WTC11 (cell line): ENCODE results near the gene WDR46. TPM values are rescaled to one million over a fixed set of nuclear protein-coding genes. Genes with fewer than 3 reads are reported as not detected.
A peak's percentile ranks its signal among the peaks of the same experiment; 100 is the strongest.

ENCODE experiments used
- ATAC-seq: fragments of 200-7000 bp; cut with Tn5 transposase; 2 replicates; pipeline ENCODE4 v1.10.0; 2021; ENCODE audit warnings: mild to moderate bottlenecking, moderate library complexity
- CTCF ChIA-PET: fragments of 300-600 bp; sonication (Branson Sonifier 250); formaldehyde crosslinking; loops from one replicate; lab custom pipeline; 2021; ENCODE audit warnings: antibody characterized with exemption; lab: Charles Lee
- POLR2A ChIA-PET: fragments of 350-600 bp; sonication (Branson Sonifier 250); formaldehyde crosslinking; loops from one replicate; lab custom pipeline; 2021; ENCODE audit warnings: antibody characterized with exemption; lab: Charles Lee
- DNase-seq: peaks from one replicate; pipeline ENCODE4 v3.0.0; 2021; ENCODE audit warnings: low spot score
- H3K27ac Mint-ChIP-seq: 2 replicates; pipeline ENCODE4 v1.8.0; 2021; ENCODE audit warnings: mixed read lengths
- H3K27me3 Mint-ChIP-seq: 2 replicates; pipeline ENCODE4 v1.8.0; 2021; ENCODE audit warnings: low read depth, mild to moderate bottlenecking, moderate library complexity, mixed read lengths
- H3K36me3 Mint-ChIP-seq: 2 replicates; pipeline ENCODE4 v1.8.0; 2021; ENCODE audit warnings: mixed read lengths
- H3K4me1 Mint-ChIP-seq: 2 replicates; pipeline ENCODE4 v1.8.0; 2022; ENCODE audit warnings: mixed read lengths
- H3K4me3 Mint-ChIP-seq: 2 replicates; pipeline ENCODE4 v1.8.0; 2021; ENCODE audit warnings: mild to moderate bottlenecking, moderate library complexity, mixed read lengths
- H3K9me3 Mint-ChIP-seq: 2 replicates; pipeline ENCODE4 v1.8.0; 2021; ENCODE audit warnings: mixed read lengths
- ATF1 ChIP-seq: sonication (generic); formaldehyde crosslinking; IDR thresholded peaks from 2 replicates; pipeline ENCODE4 v1.8.1; 2023; ENCODE audit warnings: mild to moderate bottlenecking, moderate library complexity, missing genetic modification reagents
- FOXP1 ChIP-seq: sonication (generic); formaldehyde crosslinking; IDR thresholded peaks from 2 replicates; pipeline ENCODE4 v1.8.0; 2022; ENCODE audit warnings: missing genetic modification reagents, mild to moderate bottlenecking, moderate library complexity, borderline replicate concordance
- GRHL2 ChIP-seq: fragments of 250-450 bp; sonication (Bioruptor Pico); IDR thresholded peaks from 2 replicates; pipeline ENCODE4 v1.8.0; 2022; ENCODE audit warnings: mild to moderate bottlenecking, moderate library complexity; ENCODE audit not compliant: insufficient replicate concordance, severe bottlenecking
- KAT7 ChIP-seq: sonication (generic); formaldehyde crosslinking; IDR thresholded peaks from 2 replicates; pipeline ENCODE4 v1.8.1; 2023; ENCODE audit warnings: missing genetic modification reagents, mild to moderate bottlenecking, borderline replicate concordance
- NFYB ChIP-seq: sonication (generic); formaldehyde crosslinking; conservative IDR thresholded peaks from 2 replicates; pipeline ENCODE4 v1.8.0; 2022; ENCODE audit warnings: low read depth, missing genetic modification reagents
- NR1H2 ChIP-seq: sonication (generic); formaldehyde crosslinking; IDR thresholded peaks from 2 replicates; pipeline ENCODE4 v1.9.0; 2021; ENCODE audit warnings: mild to moderate bottlenecking, moderate library complexity, missing genetic modification reagents
- SOX15 ChIP-seq: fragments of 250-450 bp; sonication (Bioruptor Pico); IDR thresholded peaks from 2 replicates; pipeline ENCODE4 v1.9.0; 2021; ENCODE audit warnings: mild to moderate bottlenecking
- TEAD1 ChIP-seq: sonication (generic); formaldehyde crosslinking; IDR thresholded peaks from 2 replicates; pipeline ENCODE4 v1.8.0; 2022; ENCODE audit warnings: mild to moderate bottlenecking, missing genetic modification reagents
- ZNF219 ChIP-seq: sonication (generic); formaldehyde crosslinking; IDR thresholded peaks from 2 replicates; pipeline ENCODE4 v1.8.0; 2023; ENCODE audit warnings: missing genetic modification reagents, mild to moderate bottlenecking, borderline replicate concordance
- ZNF423 ChIP-seq: fragments of 250-450 bp; sonication (Bioruptor Pico); IDR thresholded peaks from 2 replicates; pipeline ENCODE4 v2.1.2; 2022; ENCODE audit warnings: mild to moderate bottlenecking, moderate library complexity
- ZNF671 ChIP-seq: fragments of 250-450 bp; sonication (Bioruptor Pico); IDR thresholded peaks from 2 replicates; pipeline ENCODE4 v1.8.0; 2021; ENCODE audit warnings: mild to moderate bottlenecking
- total RNA-seq: library from RNA; stranded (reverse); gene quantifications from 3 replicates; pipeline ENCODE4 v1.2.3, GENCODE V29; 2021
- TF ChIP-seq, protein P1 (sequence below): sonication (generic); formaldehyde crosslinking; IDR thresholded peaks from 2 replicates; pipeline ENCODE4 v1.8.0; 2023; ENCODE audit warnings: mild to moderate bottlenecking, missing genetic modification reagents
- TF ChIP-seq, protein P2 (sequence below): sonication (generic); formaldehyde crosslinking; IDR thresholded peaks from 2 replicates; pipeline ENCODE4 v1.8.1; 2022; ENCODE audit warnings: missing genetic modification reagents, borderline replicate concordance
- TF ChIP-seq, protein P3 (sequence below): sonication (generic); formaldehyde crosslinking; IDR thresholded peaks from 2 replicates; pipeline ENCODE4 v1.8.1; 2023; ENCODE audit warnings: mild to moderate bottlenecking, missing genetic modification reagents, moderate library complexity
- TF ChIP-seq, protein P4 (sequence below): sonication (generic); formaldehyde crosslinking; IDR thresholded peaks from 2 replicates; pipeline ENCODE4 v1.8.1; 2022; ENCODE audit warnings: mild to moderate bottlenecking, moderate library complexity, missing genetic modification reagents

Gene WDR46
- total RNA-seq, 1 experiment from 2014 or later = 94.5 TPM

DNA sequence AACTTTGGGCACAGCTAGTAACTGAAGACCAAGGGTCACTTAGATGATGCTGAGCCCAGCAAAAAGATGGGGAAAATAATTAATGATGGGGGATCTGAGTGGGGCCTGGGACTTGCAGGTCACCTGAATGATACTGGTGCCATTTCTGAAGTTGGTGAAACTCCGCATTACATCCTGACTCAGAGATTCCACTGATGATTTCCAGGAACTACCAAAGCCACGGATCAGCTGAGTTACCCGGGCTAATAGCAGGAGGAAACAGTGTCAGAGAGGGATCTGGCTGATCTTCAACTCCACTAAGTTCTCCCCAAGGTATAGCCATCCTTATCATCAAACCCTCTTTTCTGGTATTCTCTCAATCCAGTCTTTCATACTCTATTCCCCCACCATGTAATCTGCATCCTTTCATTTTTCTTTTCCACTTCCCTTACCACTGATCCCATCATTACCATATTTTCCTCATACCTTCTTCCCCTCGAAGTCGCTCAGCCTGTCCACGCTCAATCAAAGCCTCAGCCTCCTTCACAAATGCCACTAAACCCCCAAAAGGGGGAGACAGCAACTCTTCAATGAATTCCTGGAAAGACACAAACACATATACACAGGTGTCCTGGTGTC, 37.5 kb downstream of the WDR46 start:
- CTCF ChIA-PET = interaction anchor here (3.7 to 4.0 kb wide), 2 partner anchors 26 to 267 kb away, joined by 24 to 26 read pairs; partner anchors contain the start of gene B3GALT4
- no peak for DNase-seq
- ATAC-seq = no peak
- Mint-ChIP-seq H3K9me3 (no peaks in the 10 kb centered on the region), H3K4me1 (peaks cover 18% of the 10 kb centered on the region)
- POLR2A ChIA-PET = no interaction called here
- TF ChIP-seq ZNF219 (CRISPR knock-in tag) (no peak), KAT7 (CRISPR knock-in tag) (no peak)
- TF ChIP-seq, protein P1, sequence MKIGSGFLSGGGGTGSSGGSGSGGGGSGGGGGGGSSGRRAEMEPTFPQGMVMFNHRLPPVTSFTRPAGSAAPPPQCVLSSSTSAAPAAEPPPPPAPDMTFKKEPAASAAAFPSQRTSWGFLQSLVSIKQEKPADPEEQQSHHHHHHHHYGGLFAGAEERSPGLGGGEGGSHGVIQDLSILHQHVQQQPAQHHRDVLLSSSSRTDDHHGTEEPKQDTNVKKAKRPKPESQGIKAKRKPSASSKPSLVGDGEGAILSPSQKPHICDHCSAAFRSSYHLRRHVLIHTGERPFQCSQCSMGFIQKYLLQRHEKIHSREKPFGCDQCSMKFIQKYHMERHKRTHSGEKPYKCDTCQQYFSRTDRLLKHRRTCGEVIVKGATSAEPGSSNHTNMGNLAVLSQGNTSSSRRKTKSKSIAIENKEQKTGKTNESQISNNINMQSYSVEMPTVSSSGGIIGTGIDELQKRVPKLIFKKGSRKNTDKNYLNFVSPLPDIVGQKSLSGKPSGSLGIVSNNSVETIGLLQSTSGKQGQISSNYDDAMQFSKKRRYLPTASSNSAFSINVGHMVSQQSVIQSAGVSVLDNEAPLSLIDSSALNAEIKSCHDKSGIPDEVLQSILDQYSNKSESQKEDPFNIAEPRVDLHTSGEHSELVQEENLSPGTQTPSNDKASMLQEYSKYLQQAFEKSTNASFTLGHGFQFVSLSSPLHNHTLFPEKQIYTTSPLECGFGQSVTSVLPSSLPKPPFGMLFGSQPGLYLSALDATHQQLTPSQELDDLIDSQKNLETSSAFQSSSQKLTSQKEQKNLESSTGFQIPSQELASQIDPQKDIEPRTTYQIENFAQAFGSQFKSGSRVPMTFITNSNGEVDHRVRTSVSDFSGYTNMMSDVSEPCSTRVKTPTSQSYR = no peak
- TF ChIP-seq, all 79 proteins: peak for 0
- H3K4me3 Mint-ChIP-seq = no peak overlapping the region; the same call in 1 of the 2 replicates
- H3K36me3 Mint-ChIP-seq = peaks cover 19% of the 10 kb centered on the region
- no peak overlapping the region for H3K27ac Mint-ChIP-seq
- peaks cover 19% of the 10 kb centered on the region for H3K27me3 Mint-ChIP-seq

DNA sequence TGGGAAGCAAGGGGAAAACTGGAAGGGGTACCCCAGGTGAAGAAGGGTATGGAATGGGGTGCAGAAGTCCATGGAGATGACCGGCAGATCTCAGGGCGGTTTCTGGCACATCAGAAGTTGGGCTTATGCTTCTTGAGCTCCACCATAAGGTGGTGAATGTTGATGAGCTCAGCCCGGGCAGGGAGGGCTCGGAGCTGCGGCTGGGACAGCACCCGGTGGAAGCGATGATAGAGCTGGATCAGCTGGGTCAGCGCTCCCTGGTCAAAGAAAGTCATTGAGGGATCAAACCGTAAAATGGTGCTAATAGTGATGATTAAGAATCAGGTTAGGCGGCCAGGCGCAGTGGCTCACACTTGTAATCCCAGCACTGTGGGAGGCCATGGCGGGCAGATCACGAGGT, 38.3 kb downstream of the WDR46 start:
- no peak for ATAC-seq
- H3K9me3 Mint-ChIP-seq = no peaks in the 10 kb centered on the region
- CTCF ChIA-PET = interaction anchor here (1.4 to 5.2 kb wide), 6 partner anchors 27 to 267 kb away, joined by 4 to 83 read pairs (median 25); partner anchors contain the start of genes B3GALT4, RGL2 and RING1
- peaks cover 16% of the 10 kb centered on the region for H3K36me3 Mint-ChIP-seq
- H3K4me1 Mint-ChIP-seq = peaks cover 18% of the 10 kb centered on the region
- H3K27ac Mint-ChIP-seq = no peak overlapping the region
- DNase-seq = no peak
- POLR2A ChIA-PET = interaction anchor here (1.5 to 1.9 kb wide), 2 partner anchors 21 to 49 kb away, joined by 3 to 5 read pairs; partner anchors contain the start of genes RPS18 and VPS52
- TF ChIP-seq, protein P2, sequence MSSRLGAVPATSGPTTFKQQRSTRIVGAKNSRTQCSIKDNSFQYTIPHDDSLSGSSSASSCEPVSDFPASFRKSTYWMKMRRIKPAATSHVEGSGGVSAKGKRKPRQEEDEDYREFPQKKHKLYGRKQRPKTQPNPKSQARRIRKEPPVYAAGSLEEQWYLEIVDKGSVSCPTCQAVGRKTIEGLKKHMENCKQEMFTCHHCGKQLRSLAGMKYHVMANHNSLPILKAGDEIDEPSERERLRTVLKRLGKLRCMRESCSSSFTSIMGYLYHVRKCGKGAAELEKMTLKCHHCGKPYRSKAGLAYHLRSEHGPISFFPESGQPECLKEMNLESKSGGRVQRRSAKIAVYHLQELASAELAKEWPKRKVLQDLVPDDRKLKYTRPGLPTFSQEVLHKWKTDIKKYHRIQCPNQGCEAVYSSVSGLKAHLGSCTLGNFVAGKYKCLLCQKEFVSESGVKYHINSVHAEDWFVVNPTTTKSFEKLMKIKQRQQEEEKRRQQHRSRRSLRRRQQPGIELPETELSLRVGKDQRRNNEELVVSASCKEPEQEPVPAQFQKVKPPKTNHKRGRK (CRISPR knock-in tag) = no peak
- TF ChIP-seq ZNF671 (CRISPR knock-in tag) (no peak), NR1H2 (CRISPR knock-in tag) (no peak), GRHL2 (CRISPR knock-in tag) (no peak), TEAD1 (no peak), ATF1 (no peak), ZNF423 (CRISPR knock-in tag) (no peak), NFYB (CRISPR knock-in tag) (no peak), SOX15 (CRISPR knock-in tag) (no peak), FOXP1 (CRISPR knock-in tag) (no peak)
- TF ChIP-seq, protein P3, sequence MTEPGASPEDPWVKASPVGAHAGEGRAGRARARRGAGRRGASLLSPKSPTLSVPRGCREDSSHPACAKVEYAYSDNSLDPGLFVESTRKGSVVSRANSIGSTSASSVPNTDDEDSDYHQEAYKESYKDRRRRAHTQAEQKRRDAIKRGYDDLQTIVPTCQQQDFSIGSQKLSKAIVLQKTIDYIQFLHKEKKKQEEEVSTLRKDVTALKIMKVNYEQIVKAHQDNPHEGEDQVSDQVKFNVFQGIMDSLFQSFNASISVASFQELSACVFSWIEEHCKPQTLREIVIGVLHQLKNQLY = no peak
- TF ChIP-seq, protein P1 = no peak
- TF ChIP-seq, protein P4, sequence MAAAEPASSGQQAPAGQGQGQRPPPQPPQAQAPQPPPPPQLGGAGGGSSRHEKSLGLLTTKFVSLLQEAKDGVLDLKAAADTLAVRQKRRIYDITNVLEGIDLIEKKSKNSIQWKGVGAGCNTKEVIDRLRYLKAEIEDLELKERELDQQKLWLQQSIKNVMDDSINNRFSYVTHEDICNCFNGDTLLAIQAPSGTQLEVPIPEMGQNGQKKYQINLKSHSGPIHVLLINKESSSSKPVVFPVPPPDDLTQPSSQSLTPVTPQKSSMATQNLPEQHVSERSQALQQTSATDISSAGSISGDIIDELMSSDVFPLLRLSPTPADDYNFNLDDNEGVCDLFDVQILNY (CRISPR knock-in tag) = no peak
- peak overlapping the region; percentile 86 for H3K4me3 Mint-ChIP-seq
- peaks cover 26% of the 10 kb centered on the region for H3K27me3 Mint-ChIP-seq
